H1 (cell line): Measurements from ENCODE around the gene FIGNL1. TPM values are rescaled to one million over a fixed set of nuclear protein-coding genes. Genes with fewer than 3 reads are reported as not detected.

ENCODE experiments used
- CTCF ChIA-PET: fragments of 300-600 bp; sonication (Branson Sonifier 250); formaldehyde crosslinking; loops from one replicate; lab custom pipeline; 2021; ENCODE audit not compliant: partially characterized antibody; lab: Charles Lee
- POLR2A ChIA-PET: fragments of 300-600 bp; sonication (Branson Sonifier 250); formaldehyde crosslinking; loops from one replicate; lab custom pipeline; 2021; ENCODE audit warnings: inconsistent platforms; ENCODE audit not compliant: partially characterized antibody; lab: Charles Lee
- DNase-seq, 2 experiments: peaks; one replicate each; pipeline versions ENCODE4 v3.0.0 to v3.0.0-alpha.2; 2010 to 2022; ENCODE audit warnings: low spot score in 2 of 2, low read depth in 1 of 2, mixed read lengths in 1 of 2
- FAIRE-seq: peaks from 2 replicates; lab custom pipeline; 2011; peaks lifted over from hg19 to GRCh38; lab: Jason Lieb, UNC
- H2AFZ ChIP-seq: 2 replicates; pipeline ENCODE4 v1.8.1; 2012; ENCODE audit warnings: low read length, inconsistent platforms
- H2AK5ac ChIP-seq: 2 replicates; pipeline ENCODE4 v1.6.1; 2013; ENCODE audit warnings: low read depth, low read length
- H2BK120ac ChIP-seq: replicated peaks from 2 replicates; pipeline ENCODE3; 2013; ENCODE audit warnings: low read depth, low read length, inconsistent platforms
- H2BK12ac ChIP-seq: 2 replicates; pipeline ENCODE4 v1.6.1; 2013; ENCODE audit warnings: low read depth, low read length
- H2BK15ac ChIP-seq: 2 replicates; pipeline ENCODE4 v1.6.1; 2013; ENCODE audit warnings: low read length
- H2BK20ac ChIP-seq: 2 replicates; pipeline ENCODE4 v1.6.1; 2013; ENCODE audit warnings: low read length
- H2BK5ac ChIP-seq: 2 replicates; pipeline ENCODE4 v1.6.1; 2013; ENCODE audit warnings: low read depth, low read length
- H3K14ac ChIP-seq: 2 replicates; pipeline ENCODE4 v1.6.1; 2013; ENCODE audit warnings: inconsistent platforms; ENCODE audit not compliant: insufficient read length
- H3K18ac ChIP-seq: 2 replicates; pipeline ENCODE4 v1.6.1; 2013; ENCODE audit warnings: low read length; ENCODE audit errors: extremely low read depth
- H3K23ac ChIP-seq: 2 replicates; pipeline ENCODE4 v1.6.1; 2013; ENCODE audit warnings: inconsistent platforms; ENCODE audit not compliant: insufficient read length
- H3K23me2 ChIP-seq: 2 replicates; pipeline ENCODE4 v1.6.1; 2013; ENCODE audit warnings: low read depth, low read length
- H3K27ac ChIP-seq: 2 replicates; pipeline ENCODE4 v1.6.1; 2011; ENCODE audit warnings: low read depth, low read length, inconsistent platforms
- H3K27me3 ChIP-seq, 4 experiments: replicated peaks in 1 of 4; 1 replicate in 1 of 4; 2 replicates in 3 of 4; pipeline versions ENCODE4 v1.6.1 to v1.8.1; 2011 to 2013; ENCODE audit warnings: low read length in 3 of 4, mild to moderate bottlenecking in 3 of 4, inconsistent platforms in 2 of 4, mixed read lengths in 2 of 4, moderate library complexity in 1 of 4; ENCODE audit not compliant: control insufficient read depth in 3 of 4, insufficient read depth in 3 of 4; ENCODE audit errors: extremely low read depth in 1 of 4
- H3K36me3 ChIP-seq, 4 experiments: 2 replicates each; pipeline versions ENCODE4 v1.6.1 to v1.8.1; 2011 to 2013; ENCODE audit warnings: mild to moderate bottlenecking in 4 of 4, low read length in 3 of 4, moderate library complexity in 2 of 4, control low read depth in 1 of 4, inconsistent platforms in 1 of 4; ENCODE audit not compliant: insufficient read depth in 4 of 4, control insufficient read depth in 2 of 4
- H3K4ac ChIP-seq: replicated peaks from 2 replicates; pipeline ENCODE3; 2013; ENCODE audit warnings: low read length, low read depth, mixed read lengths, inconsistent platforms; ENCODE audit not compliant: insufficient read length
- H3K4me1 ChIP-seq, 4 experiments: replicated peaks in 1 of 4; 1 replicate in 1 of 4; 2 replicates in 3 of 4; pipeline versions ENCODE4 v1.6.1 to v1.8.1; 2011 to 2013; ENCODE audit warnings: low read length in 3 of 4, inconsistent platforms in 2 of 4, mixed read lengths in 1 of 4; ENCODE audit not compliant: insufficient read depth in 4 of 4, control insufficient read depth in 3 of 4
- H3K4me2 ChIP-seq, 2 experiments: 2 replicates each; pipeline versions ENCODE4 v1.6.1 to v1.8.1; 2011 to 2013; ENCODE audit warnings: low read depth in 2 of 2, low read length in 2 of 2, control low read depth in 1 of 2, inconsistent platforms in 1 of 2, mild to moderate bottlenecking in 1 of 2; ENCODE audit not compliant: insufficient read depth in 1 of 2
- H3K4me3 ChIP-seq, 4 experiments: fragments of 200-600, 300-600 bp in 1 of 4; sonication (generic), shearing (Covaris generic), sonication (Bioruptor Twin) in 1 of 4; 2 replicates each; pipeline versions ENCODE4 v1.5.1 to v1.8.1; 2011 to 2016; ENCODE audit warnings: low read length in 4 of 4, low read depth in 3 of 4, control low read depth in 2 of 4, inconsistent platforms in 2 of 4, mild to moderate bottlenecking in 2 of 4, mixed read lengths in 1 of 4, moderate library complexity in 1 of 4; ENCODE audit not compliant: insufficient read depth in 2 of 4; ENCODE audit errors: extremely low read depth in 1 of 4
- H3K56ac ChIP-seq: replicated peaks from 2 replicates; pipeline ENCODE3; 2013; ENCODE audit warnings: low read depth, mild to moderate bottlenecking, mixed read lengths, low read length, inconsistent platforms; ENCODE audit not compliant: insufficient read length
- H3K79me1 ChIP-seq: 2 replicates; pipeline ENCODE4 v1.6.1; 2013; ENCODE audit warnings: low read depth, low read length, control low read depth
- H3K79me2 ChIP-seq, 2 experiments: 2 replicates each; pipeline versions ENCODE4 v1.6.1 to v1.8.1; 2012 to 2013; ENCODE audit warnings: low read length in 2 of 2, mild to moderate bottlenecking in 2 of 2, inconsistent platforms in 1 of 2; ENCODE audit not compliant: insufficient read depth in 2 of 2, control insufficient read depth in 1 of 2
- H3K9ac ChIP-seq, 4 experiments: replicated peaks in 1 of 4; 1 replicate in 1 of 4; 2 replicates in 3 of 4; pipeline versions ENCODE4 v1.6.1 to v1.8.1; 2011 to 2013; ENCODE audit warnings: low read depth in 3 of 4, low read length in 3 of 4, control low read depth in 2 of 4, mild to moderate bottlenecking in 2 of 4, moderate library complexity in 2 of 4, inconsistent platforms in 1 of 4; ENCODE audit errors: extremely low read depth in 1 of 4
- H3K9me3 ChIP-seq, 2 experiments: 2 replicates each; pipeline versions ENCODE4 v1.6.1 to v1.8.1; 2012 to 2013; ENCODE audit warnings: mild to moderate bottlenecking in 2 of 2, moderate library complexity in 2 of 2, control low read depth in 1 of 2, inconsistent platforms in 1 of 2, low read depth in 1 of 2, low read length in 1 of 2, mixed read lengths in 1 of 2; ENCODE audit not compliant: insufficient read depth in 2 of 2
- H4K20me1 ChIP-seq, 2 experiments: replicated peaks in 1 of 2; 2 replicates each; pipeline versions ENCODE3 to v1.8.1; 2011 to 2013; ENCODE audit warnings: inconsistent platforms in 2 of 2, low read length in 2 of 2, mild to moderate bottlenecking in 1 of 2; ENCODE audit not compliant: insufficient read depth in 2 of 2, control insufficient read depth in 1 of 2
- H4K5ac ChIP-seq: 2 replicates; pipeline ENCODE4 v1.6.1; 2013; ENCODE audit warnings: low read length, low read depth, mixed read lengths, inconsistent platforms; ENCODE audit not compliant: insufficient read length
- H4K8ac ChIP-seq: 2 replicates; pipeline ENCODE4 v1.8.0; 2013; ENCODE audit warnings: mild to moderate bottlenecking, moderate library complexity, low read length, inconsistent platforms; ENCODE audit not compliant: insufficient read depth; ENCODE audit errors: extremely low read depth
- H4K91ac ChIP-seq: replicated peaks from 2 replicates; pipeline ENCODE3; 2013; ENCODE audit warnings: low read length, mixed read lengths, inconsistent platforms; ENCODE audit not compliant: insufficient read length
- EP300 ChIP-seq, 2 experiments: IDR thresholded peaks; 1 replicate in 1 of 2; 2 replicates in 1 of 2; pipeline ENCODE4 v1.6.1; 2011 to 2012; ENCODE audit warnings: low read depth in 2 of 2, low read length in 2 of 2, mild to moderate bottlenecking in 2 of 2, borderline replicate concordance in 1 of 2, inconsistent platforms in 1 of 2, moderate library complexity in 1 of 2
- GABPA ChIP-seq: IDR thresholded peaks from 2 replicates; pipeline ENCODE4 v1.6.1; 2011; ENCODE audit warnings: mild to moderate bottlenecking, low read length, moderate library complexity, borderline replicate concordance; ENCODE audit not compliant: insufficient read depth
- HDAC2 ChIP-seq, 2 experiments: fragments of 300-600 bp in 1 of 2; sonication (generic) in 1 of 2; IDR thresholded peaks; 2 replicates each; pipeline ENCODE4 v1.6.1; 2011 to 2012; ENCODE audit warnings: low read depth in 2 of 2, low read length in 2 of 2, mild to moderate bottlenecking in 2 of 2, moderate library complexity in 2 of 2, borderline replicate concordance in 1 of 2, inconsistent platforms in 1 of 2
- RAD21 ChIP-seq, 2 experiments: IDR thresholded peaks in 1 of 2; conservative IDR thresholded peaks in 1 of 2; 2 replicates each; pipeline ENCODE4 v1.6.1; 2011; ENCODE audit warnings: low read depth in 2 of 2, low read length in 2 of 2, improper control_type of control experiment in 1 of 2, inconsistent platforms in 1 of 2, mild to moderate bottlenecking in 1 of 2, moderate library complexity in 1 of 2
- RFX5 ChIP-seq: IDR thresholded peaks from 2 replicates; pipeline ENCODE4 v1.6.1; 2011; ENCODE audit warnings: low read depth, low read length, improper control_type of control experiment, borderline replicate concordance
- RXRA ChIP-seq: IDR thresholded peaks from 2 replicates; pipeline ENCODE4 v1.6.1; 2011; ENCODE audit warnings: low read depth, mild to moderate bottlenecking, low read length, moderate library complexity; ENCODE audit not compliant: insufficient read depth
- SP2 ChIP-seq: IDR thresholded peaks from 2 replicates; pipeline ENCODE4 v1.6.1; 2012; ENCODE audit warnings: mild to moderate bottlenecking, low read length, inconsistent platforms
- SP4 ChIP-seq: IDR thresholded peaks from 2 replicates; pipeline ENCODE4 v1.6.1; 2012; ENCODE audit warnings: low read length, inconsistent platforms
- SRF ChIP-seq: IDR thresholded peaks from 2 replicates; pipeline ENCODE4 v1.6.1; 2011; ENCODE audit warnings: mild to moderate bottlenecking, low read depth, low read length, moderate library complexity
- polyA plus RNA-seq, 7 experiments: library from polyadenylated mRNA; depleted of rRNA in 3 of 7; stranded (reverse) in 5 of 7; unstranded in 2 of 7; fragments of >200 nt in 5 of 7; fragments of 200-250 nt in 2 of 7; gene quantifications; 1 replicate in 5 of 7; 2 replicates in 1 of 7; 4 replicates in 1 of 7; pipeline versions ENCODE4 v1.2.1 to v1.2.3, GENCODE V29; 2011 to 2013; ENCODE audit warnings: missing spikeins in 2 of 7, mixed read lengths in 2 of 7
- total RNA-seq: library from RNA; stranded (reverse); fragmentation: NEBNext Ultra II Directional; extraction: Animal tissue kit (Norgen Biotek cat#: 25700); gene quantifications from 2 replicates; pipeline ENCODE4 v1.2.1, GENCODE V29; 2021

Gene FIGNL1
- total and polyA plus RNA-seq, 2 of the 8 experiments (the other 6 are each of a cell fraction or from before 2014, with no cell fraction given) = 6.5 to 9.9 TPM

- no peak for DNase-seq
- H2BK120ac ChIP-seq = no peak overlapping the region
Observed at GRCh38 chr7:50488379-50488778, 38.2 kb upstream of the FIGNL1 start.

More at GRCh38 chr7:50488379-50488778, 38.2 kb upstream of the FIGNL1 start:
- Histone ChIP-seq H4K20me1 (no peaks in the 10 kb centered on the region), H2BK12ac (no peak overlapping the region), H3K14ac (no peak overlapping the region), H3K27me3 (no peaks in the 10 kb centered on the region), H2BK15ac (no peak overlapping the region), H3K9me3 (peaks cover 7 to 15% of the 10 kb centered on the region in 2 experiments), H2BK5ac (no peak overlapping the region), H3K79me1 (no peaks in the 10 kb centered on the region), H3K4me2 (no peak overlapping the region), H3K56ac (no peak overlapping the region), H3K27ac (no peak overlapping the region), H3K9ac (no peak overlapping the region), H3K4ac (no peak overlapping the region), H2AK5ac (no peak overlapping the region), H3K79me2 (no peaks in the 10 kb centered on the region), H3K4me3 (no peak overlapping the region), H3K4me1 (no peaks in the 10 kb centered on the region), H4K91ac (no peak overlapping the region), H4K8ac (no peak overlapping the region), H4K5ac (no peak overlapping the region), H2BK20ac (no peak overlapping the region), H3K18ac (no peak overlapping the region), H3K23ac (no peak overlapping the region), H3K23me2 (no peaks in the 10 kb centered on the region), H2AFZ (no peak overlapping the region), H3K36me3 (no peaks in the 10 kb centered on the region)
- ChIA-PET POLR2A (no interaction called here), CTCF (interaction anchor here (1.2 kb wide), 1 partner anchor 100 kb away, joined by 3 read pairs; no protein-coding TSS in a partner anchor)
- TF ChIP-seq SP2 = no peak
- TF ChIP-seq SRF = no peak
- TF ChIP-seq RXRA = no peak
- TF ChIP-seq RFX5 = no peak
- TF ChIP-seq RAD21 (IDR thresholded peaks at IDR 0.05 in 1 of 2, conservative IDR thresholded peaks at IDR 0.05 in 1 of 2; ENCODE audit: low read depth in 2 of 2, low read length in 2 of 2) = no peak
- TF ChIP-seq GABPA = no peak
- no peak for TF ChIP-seq SP4
- TF ChIP-seq EP300 (IDR thresholded peaks at IDR 0.05; ENCODE audit: borderline replicate concordance in 1 of 2, low read depth in 2 of 2, low read length in 2 of 2) = no peak
- no peak for TF ChIP-seq HDAC2 (IDR thresholded peaks at IDR 0.05; ENCODE audit: borderline replicate concordance in 1 of 2, low read depth in 2 of 2, low read length in 2 of 2)
- no peak for FAIRE-seq
